Measurements from ENCODE around the gene LHX3. TPM values are rescaled to one million over a fixed set of nuclear protein-coding genes. Genes with fewer than 3 reads are reported as not detected.
A peak's percentile ranks its signal among the peaks of the same experiment; 100 is the strongest.

LHX3 gene
- total and polyA plus RNA-seq, 4 donors, result not detected

GRCh38 chr9:136232969-136233368 is 28.0 kb upstream of the LHX3 start:
- Histone ChIP-seq H3K27ac (ENCODE audit: low read depth in 1 of 2, low read length in 1 of 2) (no peak overlapping the region), H3K4me1 (ENCODE audit: control insufficient read depth in 5 of 5, insufficient read depth in 5 of 5, low read length in 5 of 5) (no peaks in the 10 kb centered on the region), H3K27me3 (ENCODE audit: control insufficient read depth in 3 of 3, insufficient read depth in 3 of 3, low read length in 2 of 3) (no peaks in the 10 kb centered on the region), H3K36me3 (ENCODE audit: control insufficient read depth in 4 of 4, insufficient read depth in 4 of 4, low read length in 4 of 4) (peaks cover 0 to 9% (median 4%) of the 10 kb centered on the region in 4 donors), H3K4me3 (no peak overlapping the region), H3K9ac (ENCODE audit: insufficient read depth in 1 of 2, low read length in 2 of 2) (no peak overlapping the region), H3K9me3 (ENCODE audit: control insufficient read depth in 4 of 4, insufficient read depth in 3 of 4, low read length in 3 of 4) (no peaks in the 10 kb centered on the region)
- TF ChIP-seq CTCF (IDR thresholded peaks at IDR 0.05; ENCODE audit: control extremely low read depth, extremely low read depth), result no peak
- DNase-seq (no peak), ATAC-seq (ENCODE audit: insufficient read depth, low FRiP score) (no peak)
- WGBS, 2 donors, result 46 to 72% methylated on average over 10 of the region's 10 CpGs

GRCh38 chr9:136231478-136232297 is 26.8 kb upstream of the LHX3 start:
- Histone ChIP-seq H3K4me3 (no peak overlapping the region), H3K27ac (ENCODE audit: low read depth in 1 of 2, low read length in 1 of 2) (no peak overlapping the region), H3K4me1 (ENCODE audit: control insufficient read depth in 5 of 5, insufficient read depth in 5 of 5, low read length in 5 of 5) (no peaks in the 10 kb centered on the region), H3K9ac (ENCODE audit: insufficient read depth in 1 of 2, low read length in 2 of 2) (no peak overlapping the region), H3K36me3 (ENCODE audit: control insufficient read depth in 4 of 4, insufficient read depth in 4 of 4, low read length in 4 of 4) (peaks cover 0 to 8% (median 3%) of the 10 kb centered on the region in 4 donors), H3K27me3 (ENCODE audit: control insufficient read depth in 3 of 3, insufficient read depth in 3 of 3, low read length in 2 of 3) (no peaks in the 10 kb centered on the region), H3K9me3 (ENCODE audit: control insufficient read depth in 4 of 4, insufficient read depth in 3 of 4, low read length in 3 of 4) (no peaks in the 10 kb centered on the region)
- ATAC-seq (ENCODE audit: insufficient read depth, low FRiP score), result no peak
- WGBS, 2 donors, result 42 to 65% methylated on average over 29 to 31 of the region's 31 CpGs
- TF ChIP-seq CTCF (IDR thresholded peaks at IDR 0.05; ENCODE audit: control extremely low read depth, extremely low read depth), result no peak
- peak in 1 of 3 donors; percentile 18 for DNase-seq

DNA sequence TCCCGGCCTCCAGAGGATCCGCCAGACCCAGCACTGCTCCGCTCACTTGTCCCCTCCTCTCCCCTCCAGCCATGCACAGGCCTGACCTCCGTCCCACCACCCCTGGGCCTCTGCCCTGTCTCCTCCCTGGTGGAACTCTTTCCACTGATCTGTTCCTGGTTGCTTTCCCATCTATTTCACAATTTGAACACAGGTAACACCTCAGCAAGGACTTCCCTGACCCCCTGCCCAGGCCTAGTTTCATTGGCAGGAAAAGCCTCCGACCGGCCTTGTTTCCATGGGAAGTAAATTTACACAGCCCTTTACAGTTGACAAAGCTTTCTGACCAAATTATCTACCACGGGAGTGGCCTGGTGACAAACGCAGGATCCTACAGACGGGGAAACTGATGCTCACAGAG is 25.8 kb upstream of the LHX3 start:
- no peak for DNase-seq
- Histone ChIP-seq H3K9ac (ENCODE audit: insufficient read depth in 1 of 2, low read length in 2 of 2) (no peak overlapping the region), H3K9me3 (ENCODE audit: control insufficient read depth in 4 of 4, insufficient read depth in 3 of 4, low read length in 3 of 4) (no peaks in the 10 kb centered on the region), H3K27ac (ENCODE audit: low read depth in 1 of 2, low read length in 1 of 2) (no peak overlapping the region), H3K4me1 (ENCODE audit: control insufficient read depth in 5 of 5, insufficient read depth in 5 of 5, low read length in 5 of 5) (no peaks in the 10 kb centered on the region), H3K36me3 (ENCODE audit: control insufficient read depth in 4 of 4, insufficient read depth in 4 of 4, low read length in 4 of 4) (peaks cover 0 to 4% (median 0%) of the 10 kb centered on the region in 4 donors), H3K27me3 (ENCODE audit: control insufficient read depth in 3 of 3, insufficient read depth in 3 of 3, low read length in 2 of 3) (no peaks in the 10 kb centered on the region), H3K4me3 (no peak overlapping the region)
- no peak for TF ChIP-seq CTCF (IDR thresholded peaks at IDR 0.05; ENCODE audit: control extremely low read depth, extremely low read depth)
- 87 to 94% methylated on average over 9 of the region's 9 CpGs for WGBS, 2 donors
- no peak for ATAC-seq (ENCODE audit: insufficient read depth, low FRiP score)
